Uterus (tissue), 4 donors: ENCODE data around the gene LCN6. TPM values are rescaled to one million over a fixed set of nuclear protein-coding genes. Genes with fewer than 3 reads are reported as not detected.

Experiments used
- DNase-seq, 2 donors: peaks; one replicate each; pipeline ENCODE4 v3.0.0-alpha.2; 2019 to 2020
- H3K27ac ChIP-seq, 2 donors: fragments of 200-600 bp; sonication (generic); 1 replicate in 1 of 2; 2 replicates in 1 of 2; pipeline ENCODE4 v1.5.1; 2016 to 2018
- H3K27me3 ChIP-seq, 2 donors: fragments of 200-600 bp; sonication (generic); one replicate each; pipeline ENCODE4 v1.5.1; 2018 to 2019; ENCODE audit warnings: control low read depth in 1 of 2
- H3K36me3 ChIP-seq, 2 donors: fragments of 200-600 bp; sonication (generic); one replicate each; pipeline ENCODE4 v1.5.1; 2019; ENCODE audit warnings: control low read depth in 1 of 2
- H3K4me1 ChIP-seq, 2 donors: fragments of 200-600 bp; sonication (generic); one replicate each; pipeline ENCODE4 v1.5.1; 2018 to 2019; ENCODE audit warnings: control low read depth in 1 of 2
- H3K4me3 ChIP-seq, 2 donors: fragments of 200-600 bp; sonication (generic); 1 replicate in 1 of 2; 2 replicates in 1 of 2; pipeline ENCODE4 v1.5.1; 2018 to 2019; ENCODE audit warnings: mild to moderate bottlenecking in 1 of 2
- H3K9me3 ChIP-seq, 2 donors: fragments of 200-600 bp; sonication (generic); one replicate each; pipeline ENCODE4 v1.5.1; 2019; ENCODE audit warnings: control low read depth in 1 of 2
- POLR2A ChIP-seq, 2 donors: fragments of 450-650 bp; IDR thresholded peaks; one replicate each; pipeline ENCODE4 v1.6.1; 2016; ENCODE audit warnings: antibody characterized with exemption in 2 of 2, mild to moderate bottlenecking in 1 of 2, moderate library complexity in 1 of 2
- intact Hi-C: fragments of 100-400 bp; cut with DNase I; formaldehyde crosslinking; loops from one replicate; pipeline ENCODE4 v1.15.1; 2023; ENCODE audit warnings: low total_unique reads
- total RNA-seq, 4 donors: library from RNA; depleted of rRNA in 3 of 4; stranded (reverse); fragments of >200 nt in 3 of 4; gene quantifications; one replicate each; pipeline versions ENCODE4 v1.1.0 to v1.2.4, GENCODE V29; 2014 to 2023
- TF ChIP-seq, protein P1 (sequence below), 4 experiments: fragments of 200-600 bp in 2 of 4; fragments of 450-650 bp in 2 of 4; sonication (generic) in 2 of 4; IDR thresholded peaks; one replicate each; pipeline ENCODE4 v1.5.1; 2016 to 2019; ENCODE audit warnings: antibody characterized with exemption in 4 of 4, mild to moderate bottlenecking in 2 of 4, moderate library complexity in 1 of 4
- donor health status: DM: yes; HTN: yes; CAD: no.

The LCN6 gene
- total RNA-seq, 4 donors from 2014 or later, result 1.2 to 164 (median 89.7) TPM

DNA sequence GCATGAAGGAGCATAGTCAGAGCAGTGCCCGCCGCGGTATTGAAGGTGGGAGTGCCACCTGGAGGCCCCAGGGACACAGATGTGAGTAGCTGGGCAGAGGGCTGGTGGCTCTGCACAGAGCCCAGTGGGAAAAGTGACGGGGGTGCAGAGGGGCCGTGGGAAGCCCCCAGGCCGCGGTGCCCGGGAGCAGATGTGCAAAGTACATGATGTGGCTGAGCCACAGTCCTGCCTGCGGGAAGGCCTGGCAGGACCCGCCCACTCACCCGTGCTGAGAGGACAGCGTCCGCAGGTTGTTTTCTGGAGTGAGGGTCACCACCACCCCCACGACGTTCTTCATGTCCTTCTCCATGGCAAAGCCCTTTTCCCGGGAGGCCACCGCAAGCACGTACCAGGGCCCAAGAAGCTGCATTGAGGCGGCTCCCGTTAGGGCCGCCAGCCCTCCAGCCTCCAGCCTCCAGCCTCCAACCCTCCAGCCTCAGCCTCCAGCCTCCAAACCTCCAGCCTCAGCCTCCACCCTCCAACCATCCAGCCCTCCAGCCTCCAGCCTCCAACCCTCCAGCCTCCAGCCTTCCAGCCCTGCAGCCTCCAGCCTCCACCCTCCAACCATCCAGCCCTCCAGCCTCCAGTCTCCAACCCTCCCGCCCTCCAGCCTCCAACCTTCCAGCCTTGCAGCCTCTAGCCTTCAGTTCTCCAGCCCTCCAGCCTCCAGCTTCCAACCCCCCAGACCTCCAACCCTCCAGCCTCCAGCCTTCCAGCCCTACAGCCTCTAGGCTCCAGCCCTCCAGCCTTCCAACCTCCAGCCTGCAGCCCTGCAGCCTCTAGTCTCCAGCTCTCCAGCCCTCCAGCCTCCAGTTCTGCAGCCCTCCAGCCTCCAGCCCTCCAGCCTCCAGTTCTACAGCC is 914 bp downstream of the LCN6 start:
- no peak overlapping the region for H3K4me3 ChIP-seq
- no peak for DNase-seq
- H3K27me3 ChIP-seq, result peaks cover 0 to 1% of the 10 kb centered on the region in 2 donors
- peak overlapping the region in 1 of 2 donors; percentile 5 for H3K27ac ChIP-seq
- H3K36me3 ChIP-seq, result no peaks in the 10 kb centered on the region
- H3K9me3 ChIP-seq, result no peaks in the 10 kb centered on the region
- intact Hi-C loops, result no loop called here
- no peaks in the 10 kb centered on the region for H3K4me1 ChIP-seq
- TF ChIP-seq POLR2A (IDR thresholded peaks at IDR 0.05), result no peak
- TF ChIP-seq, protein P1, sequence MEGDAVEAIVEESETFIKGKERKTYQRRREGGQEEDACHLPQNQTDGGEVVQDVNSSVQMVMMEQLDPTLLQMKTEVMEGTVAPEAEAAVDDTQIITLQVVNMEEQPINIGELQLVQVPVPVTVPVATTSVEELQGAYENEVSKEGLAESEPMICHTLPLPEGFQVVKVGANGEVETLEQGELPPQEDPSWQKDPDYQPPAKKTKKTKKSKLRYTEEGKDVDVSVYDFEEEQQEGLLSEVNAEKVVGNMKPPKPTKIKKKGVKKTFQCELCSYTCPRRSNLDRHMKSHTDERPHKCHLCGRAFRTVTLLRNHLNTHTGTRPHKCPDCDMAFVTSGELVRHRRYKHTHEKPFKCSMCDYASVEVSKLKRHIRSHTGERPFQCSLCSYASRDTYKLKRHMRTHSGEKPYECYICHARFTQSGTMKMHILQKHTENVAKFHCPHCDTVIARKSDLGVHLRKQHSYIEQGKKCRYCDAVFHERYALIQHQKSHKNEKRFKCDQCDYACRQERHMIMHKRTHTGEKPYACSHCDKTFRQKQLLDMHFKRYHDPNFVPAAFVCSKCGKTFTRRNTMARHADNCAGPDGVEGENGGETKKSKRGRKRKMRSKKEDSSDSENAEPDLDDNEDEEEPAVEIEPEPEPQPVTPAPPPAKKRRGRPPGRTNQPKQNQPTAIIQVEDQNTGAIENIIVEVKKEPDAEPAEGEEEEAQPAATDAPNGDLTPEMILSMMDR (IDR thresholded peaks at IDR 0.05), result no peak

GRCh38 chr9:136746621-136747020 is 1.7 kb downstream of the LCN6 start:
- no peaks in the 10 kb centered on the region for H3K36me3 ChIP-seq
- DNase-seq, result no peak
- intact Hi-C loops, result no loop called here
- TF ChIP-seq, protein P1 (IDR thresholded peaks at IDR 0.05), result no peak
- TF ChIP-seq POLR2A (IDR thresholded peaks at IDR 0.05), result no peak
- no peak overlapping the region for H3K27ac ChIP-seq
- no peak overlapping the region for H3K4me3 ChIP-seq
- H3K4me1 ChIP-seq, result no peaks in the 10 kb centered on the region
- no peaks in the 10 kb centered on the region for H3K9me3 ChIP-seq
- peaks cover 0 to 9% of the 10 kb centered on the region in 2 donors for H3K27me3 ChIP-seq

- TF ChIP-seq POLR2A (IDR thresholded peaks at IDR 0.05), result no peak
- TF ChIP-seq, protein P1 (IDR thresholded peaks at IDR 0.05), result no peak
- Histone ChIP-seq H3K4me1 (peaks cover 0 to 4% of the 10 kb centered on the region in 2 donors), H3K9me3 (no peaks in the 10 kb centered on the region), H3K4me3 (no peak overlapping the region), H3K36me3 (no peaks in the 10 kb centered on the region), H3K27me3 (peaks cover 0 to 14% of the 10 kb centered on the region in 2 donors), H3K27ac (no peak overlapping the region)
- DNase-seq, result no peak
- intact Hi-C loops, result no loop called here
These were observed 2.2 kb downstream of the LCN6 start for GRCh38 chr9:136746155-136746490.

DNA sequence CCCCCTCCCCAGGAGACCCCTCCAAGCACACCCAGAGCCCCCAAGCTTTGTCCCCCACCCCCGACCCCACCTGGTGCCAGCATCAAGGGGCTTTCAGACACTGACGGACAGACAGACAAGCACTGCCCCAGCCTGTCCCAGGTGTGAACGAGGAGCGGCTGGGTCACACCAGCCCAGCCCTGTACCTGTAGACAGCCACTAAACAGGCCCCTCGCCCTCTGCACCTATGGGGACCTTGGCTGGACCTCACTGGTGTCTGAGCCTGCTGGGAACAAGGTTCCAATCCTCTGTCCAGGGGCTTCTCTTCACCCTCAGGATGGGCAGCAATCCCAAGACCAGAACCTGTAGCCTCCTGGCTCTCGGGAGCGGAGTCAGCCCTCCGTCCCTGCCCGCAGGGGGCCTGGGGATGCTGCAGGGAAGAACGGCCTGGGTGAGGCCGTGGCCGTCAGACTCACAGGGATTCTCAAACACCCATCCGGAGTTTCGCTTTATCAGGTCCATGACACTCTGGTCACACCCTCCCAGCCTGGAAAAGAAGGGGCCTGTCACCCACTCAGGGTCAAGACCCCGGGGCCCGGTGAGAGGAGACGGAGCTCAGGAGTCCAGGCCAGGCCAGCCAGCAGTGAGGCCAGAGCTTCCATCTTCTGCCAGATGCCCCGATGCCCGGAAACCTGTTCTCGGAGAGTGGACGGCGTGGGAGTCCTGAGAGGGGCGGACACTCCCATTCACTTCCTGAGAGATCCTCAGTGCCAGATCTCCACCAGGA is 2.8 kb downstream of the LCN6 start:
- peak overlapping the region in 1 of 2 donors; percentile 64 for H3K27ac ChIP-seq
- no peak overlapping the region for H3K4me3 ChIP-seq
- no peaks in the 10 kb centered on the region for H3K36me3 ChIP-seq
- DNase-seq, result peak in 1 of 2 donors; percentile 44
- TF ChIP-seq, protein P1 (IDR thresholded peaks at IDR 0.05), result no peak
- no peak for TF ChIP-seq POLR2A (IDR thresholded peaks at IDR 0.05)
- H3K4me1 ChIP-seq, result peaks cover 0 to 7% of the 10 kb centered on the region in 2 donors
- intact Hi-C loops, result no loop called here
- peaks cover 0 to 18% of the 10 kb centered on the region in 2 donors for H3K27me3 ChIP-seq
- no peaks in the 10 kb centered on the region for H3K9me3 ChIP-seq

DNA sequence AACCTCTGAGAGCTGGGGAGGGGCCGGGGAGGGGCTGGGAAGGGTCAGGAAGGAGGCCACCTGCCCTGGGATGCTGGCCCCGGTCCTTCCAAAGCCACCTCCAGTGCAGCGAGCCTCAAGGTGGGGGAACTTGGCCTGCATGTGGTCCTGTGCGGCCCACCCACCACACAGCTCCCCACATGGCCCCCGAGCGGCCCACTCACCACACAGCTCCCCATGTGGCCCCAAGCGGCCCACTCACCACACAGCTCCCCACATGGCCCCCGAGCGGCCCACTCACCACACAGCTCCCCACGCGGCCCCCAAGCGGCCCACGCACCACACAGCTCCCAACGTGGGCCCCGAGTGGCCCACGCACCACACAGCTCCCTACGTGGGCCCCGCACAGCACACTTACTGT is 3.6 kb downstream of the LCN6 start:
- DNase-seq, result no peak
- no peak for TF ChIP-seq POLR2A (IDR thresholded peaks at IDR 0.05)
- TF ChIP-seq, protein P1 (IDR thresholded peaks at IDR 0.05), result no peak
- H3K36me3 ChIP-seq, result no peaks in the 10 kb centered on the region
- H3K4me1 ChIP-seq, result peaks cover 0 to 7% of the 10 kb centered on the region in 2 donors
- H3K27ac ChIP-seq, result peak overlapping the region in 1 of 2 donors; percentile 64
- peak overlapping the region in 1 of 2 donors; percentile 9 for H3K4me3 ChIP-seq
- intact Hi-C loops, result no loop called here
- no peaks in the 10 kb centered on the region for H3K9me3 ChIP-seq
- H3K27me3 ChIP-seq, result peaks cover 0 to 18% of the 10 kb centered on the region in 2 donors
